Fibroblast of lung (primary cell): Measurements from ENCODE around the gene UBR4. TPM values are rescaled to one million over a fixed set of nuclear protein-coding genes. Genes with fewer than 3 reads are reported as not detected.

ENCODE experiments used
- DNase-seq, 2 donors: peaks; one replicate each; pipeline versions ENCODE4 v3.0.0 to v3.0.0-alpha.2; 2010; ENCODE audit warnings: low read depth in 2 of 2
- H2AFZ ChIP-seq: 2 replicates; pipeline ENCODE4 v1.5.1; 2012; ENCODE audit warnings: low read length, control low read depth, inconsistent platforms
- H3K27ac ChIP-seq: 2 replicates; pipeline ENCODE4 v1.5.1; 2011; ENCODE audit warnings: low read length, control low read depth; ENCODE audit not compliant: insufficient read depth
- H3K27me3 ChIP-seq: 2 replicates; pipeline ENCODE4 v1.5.1; 2011; ENCODE audit warnings: mild to moderate bottlenecking, low read length; ENCODE audit not compliant: control insufficient read depth, insufficient read depth
- H3K36me3 ChIP-seq: 2 replicates; pipeline ENCODE4 v1.5.1; 2011; ENCODE audit warnings: low read length; ENCODE audit not compliant: control insufficient read depth, insufficient read depth
- H3K4me1 ChIP-seq: 2 replicates; pipeline ENCODE4 v1.5.1; 2011; ENCODE audit warnings: low read length; ENCODE audit not compliant: control insufficient read depth, insufficient read depth; ENCODE audit errors: extremely low read depth
- H3K4me2 ChIP-seq: 2 replicates; pipeline ENCODE4 v1.5.1; 2011; ENCODE audit warnings: low read length, control low read depth; ENCODE audit not compliant: insufficient read depth; ENCODE audit errors: extremely low read depth
- H3K4me3 ChIP-seq, 4 experiments: fragments of 200-600 bp in 1 of 4; sonication (generic) in 1 of 4; replicated peaks in 1 of 4; 2 replicates each; pipeline ENCODE4 v1.5.1; 2011 to 2016; ENCODE audit warnings: low read length in 4 of 4, low read depth in 3 of 4, mild to moderate bottlenecking in 3 of 4, control low read depth in 2 of 4, inconsistent platforms in 1 of 4, mixed read lengths in 1 of 4; ENCODE audit not compliant: insufficient read depth in 1 of 4; ENCODE audit errors: control extremely low read depth in 1 of 4
- H3K79me2 ChIP-seq: 2 replicates; pipeline ENCODE4 v1.5.1; 2012; ENCODE audit warnings: mild to moderate bottlenecking, low read length, inconsistent platforms; ENCODE audit not compliant: control insufficient read depth, insufficient read depth
- H3K9ac ChIP-seq: 2 replicates; pipeline ENCODE4 v1.5.1; 2011; ENCODE audit warnings: mild to moderate bottlenecking, low read length, control low read depth; ENCODE audit not compliant: insufficient read depth
- H3K9me3 ChIP-seq: 2 replicates; pipeline ENCODE4 v1.5.1; 2012; ENCODE audit warnings: low read depth, low read length; ENCODE audit not compliant: control insufficient read depth, insufficient read depth
- H4K20me1 ChIP-seq: 2 replicates; pipeline ENCODE4 v1.5.1; 2011; ENCODE audit warnings: low read length; ENCODE audit not compliant: control insufficient read depth, insufficient read depth; ENCODE audit errors: extremely low read depth
- EZH2 ChIP-seq: IDR thresholded peaks from 2 replicates; pipeline ENCODE4 v1.5.1; 2012; ENCODE audit warnings: low read length, control low read depth, mild to moderate bottlenecking; ENCODE audit errors: missing control alignments
- polyA plus RNA-seq, 2 donors: library from polyadenylated mRNA; depleted of rRNA in 1 of 2; stranded (reverse) in 1 of 2; unstranded in 1 of 2; fragments of >200 nt; gene quantifications; 2 replicates each; pipeline ENCODE4 v1.2.1, GENCODE V29; 2011 to 2012; ENCODE audit warnings: missing spikeins in 1 of 2
- total RNA-seq: library from RNA; depleted of rRNA; stranded (reverse); fragments of >200 nt; gene quantifications from 2 replicates; pipeline ENCODE4 v1.2.1, GENCODE V29; 2014
- TF ChIP-seq, protein P1 (sequence below), 2 donors: IDR thresholded peaks in 1 of 2; conservative IDR thresholded peaks in 1 of 2; 1 replicate in 1 of 2; 2 replicates in 1 of 2; pipeline ENCODE4 v1.5.1; 2011 to 2012; ENCODE audit warnings: low read length in 2 of 2, control low read depth in 1 of 2, inconsistent platforms in 1 of 2, low read depth in 1 of 2, mild to moderate bottlenecking in 1 of 2

UBR4 gene
- total and polyA plus RNA-seq, 2 donors (not counting 1 experiment from before 2014, with no cell fraction given) = 32.0 to 164 TPM

DNA sequence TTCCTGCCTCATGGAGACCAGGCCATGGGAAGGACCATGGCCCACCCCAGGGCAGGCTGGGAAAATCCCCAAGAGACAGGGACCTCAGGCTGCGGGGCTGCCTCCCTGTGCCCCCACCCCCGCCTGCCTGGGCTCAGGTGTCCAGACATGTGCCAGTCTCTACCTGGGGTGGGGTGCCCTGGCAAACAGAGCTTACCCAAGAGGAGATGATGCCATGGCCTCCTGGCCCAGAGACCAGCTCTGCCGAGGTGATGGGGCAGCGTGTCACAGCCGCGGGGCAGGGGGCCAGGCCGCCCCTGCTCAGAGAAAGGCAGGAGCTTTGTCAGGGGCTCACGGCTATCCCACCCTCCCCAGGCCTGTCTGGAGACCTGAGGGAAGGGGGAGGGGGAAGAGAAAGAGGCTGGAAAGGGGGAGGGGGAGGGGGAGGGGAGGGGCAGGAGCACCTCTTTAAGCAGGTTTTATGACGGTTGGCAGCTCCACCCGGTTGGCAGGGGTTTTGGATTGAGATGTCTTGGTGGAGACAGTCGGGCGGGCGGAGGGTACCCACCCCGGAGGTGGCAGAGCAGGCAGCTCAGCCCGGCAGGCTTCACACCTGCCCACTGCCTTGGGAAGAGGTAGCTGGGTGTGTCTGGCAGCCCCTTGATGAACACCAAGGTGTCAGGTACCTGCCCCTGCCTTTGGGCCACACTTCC, 152.1 kb downstream of the UBR4 start:
- Histone ChIP-seq H3K9ac (no peak overlapping the region), H2AFZ (no peak overlapping the region), H3K4me2 (no peak overlapping the region), H3K27me3 (peaks cover 10% of the 10 kb centered on the region), H3K4me1 (no peaks in the 10 kb centered on the region), H3K4me3 (no peak overlapping the region), H3K36me3 (no peaks in the 10 kb centered on the region), H4K20me1 (no peaks in the 10 kb centered on the region), H3K79me2 (no peaks in the 10 kb centered on the region), H3K27ac (no peak overlapping the region), H3K9me3 (no peaks in the 10 kb centered on the region)
- no peak for DNase-seq
- no peak for TF ChIP-seq EZH2
- TF ChIP-seq, protein P1, sequence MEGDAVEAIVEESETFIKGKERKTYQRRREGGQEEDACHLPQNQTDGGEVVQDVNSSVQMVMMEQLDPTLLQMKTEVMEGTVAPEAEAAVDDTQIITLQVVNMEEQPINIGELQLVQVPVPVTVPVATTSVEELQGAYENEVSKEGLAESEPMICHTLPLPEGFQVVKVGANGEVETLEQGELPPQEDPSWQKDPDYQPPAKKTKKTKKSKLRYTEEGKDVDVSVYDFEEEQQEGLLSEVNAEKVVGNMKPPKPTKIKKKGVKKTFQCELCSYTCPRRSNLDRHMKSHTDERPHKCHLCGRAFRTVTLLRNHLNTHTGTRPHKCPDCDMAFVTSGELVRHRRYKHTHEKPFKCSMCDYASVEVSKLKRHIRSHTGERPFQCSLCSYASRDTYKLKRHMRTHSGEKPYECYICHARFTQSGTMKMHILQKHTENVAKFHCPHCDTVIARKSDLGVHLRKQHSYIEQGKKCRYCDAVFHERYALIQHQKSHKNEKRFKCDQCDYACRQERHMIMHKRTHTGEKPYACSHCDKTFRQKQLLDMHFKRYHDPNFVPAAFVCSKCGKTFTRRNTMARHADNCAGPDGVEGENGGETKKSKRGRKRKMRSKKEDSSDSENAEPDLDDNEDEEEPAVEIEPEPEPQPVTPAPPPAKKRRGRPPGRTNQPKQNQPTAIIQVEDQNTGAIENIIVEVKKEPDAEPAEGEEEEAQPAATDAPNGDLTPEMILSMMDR (conservative IDR thresholded peaks at IDR 0.05 in 1 of 2, IDR thresholded peaks at IDR 0.05 in 1 of 2; ENCODE audit: low read depth in 1 of 2, low read length in 2 of 2) = no peak

DNA sequence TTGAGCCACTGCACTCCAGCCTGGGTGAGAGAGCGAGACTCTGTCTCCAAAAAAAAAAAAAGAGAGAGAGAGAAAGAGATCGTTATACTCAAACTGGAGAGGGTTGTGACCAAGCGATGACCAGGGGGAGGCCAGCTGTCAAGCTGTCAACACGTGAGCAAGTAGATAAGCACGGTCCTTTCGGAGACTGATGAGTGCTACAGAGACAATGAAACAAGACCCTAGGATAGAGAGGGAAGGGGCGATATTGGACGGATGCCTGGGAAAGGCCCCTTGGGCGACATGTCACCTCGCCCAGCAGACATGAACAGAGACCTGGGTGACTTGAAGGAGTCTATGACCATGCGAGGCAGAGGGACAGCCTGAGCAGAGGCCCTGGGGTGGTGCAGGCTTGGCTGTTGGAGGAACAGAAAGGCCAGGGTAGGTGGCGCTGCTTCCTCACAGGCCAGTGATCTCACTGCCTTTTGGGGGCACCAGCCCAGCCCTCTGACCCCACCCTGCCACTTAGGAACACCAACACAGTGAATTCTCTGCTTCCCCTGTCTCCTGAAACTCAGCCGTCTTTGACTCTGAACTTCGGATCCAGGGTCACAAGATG, 152.8 kb downstream of the UBR4 start:
- no peaks in the 10 kb centered on the region for H3K9me3 ChIP-seq
- no peak overlapping the region for H2AFZ ChIP-seq
- H3K9ac ChIP-seq = no peak overlapping the region
- peaks cover 10% of the 10 kb centered on the region for H3K27me3 ChIP-seq
- no peak overlapping the region for H3K27ac ChIP-seq
- no peaks in the 10 kb centered on the region for H3K4me1 ChIP-seq
- no peaks in the 10 kb centered on the region for H4K20me1 ChIP-seq
- DNase-seq = no peak
- TF ChIP-seq, protein P1 (conservative IDR thresholded peaks at IDR 0.05 in 1 of 2, IDR thresholded peaks at IDR 0.05 in 1 of 2; ENCODE audit: low read depth in 1 of 2, low read length in 2 of 2) = no peak
- H3K4me3 ChIP-seq = no peak overlapping the region
- no peaks in the 10 kb centered on the region for H3K36me3 ChIP-seq
- H3K4me2 ChIP-seq = no peak overlapping the region
- no peaks in the 10 kb centered on the region for H3K79me2 ChIP-seq

DNA sequence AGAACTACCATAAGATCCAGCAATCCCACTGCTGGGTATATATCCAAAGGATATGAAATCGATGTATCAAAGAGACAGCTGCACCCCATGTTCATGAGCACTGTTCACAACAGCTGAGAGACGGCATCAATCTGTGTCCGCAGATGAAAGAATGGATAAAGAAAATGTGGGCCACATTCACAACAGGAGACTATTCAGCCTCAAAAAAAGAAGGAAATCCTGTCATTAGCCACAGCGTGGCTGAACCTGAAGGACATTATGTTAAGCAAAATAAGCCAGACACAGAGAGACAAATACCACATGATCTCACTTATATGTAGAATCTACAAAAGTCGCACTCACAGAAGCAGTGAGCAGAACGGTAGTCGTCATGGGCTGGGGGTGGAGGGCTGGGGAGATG, 154.4 kb downstream of the UBR4 start:
- H3K27ac ChIP-seq = no peak overlapping the region
- peaks cover 10% of the 10 kb centered on the region for H3K27me3 ChIP-seq
- H3K79me2 ChIP-seq = no peaks in the 10 kb centered on the region
- no peak for DNase-seq
- TF ChIP-seq, protein P1 (conservative IDR thresholded peaks at IDR 0.05 in 1 of 2, IDR thresholded peaks at IDR 0.05 in 1 of 2; ENCODE audit: low read depth in 1 of 2, low read length in 2 of 2) = no peak
- no peak for TF ChIP-seq EZH2
- no peak overlapping the region for H3K4me2 ChIP-seq
- no peaks in the 10 kb centered on the region for H3K9me3 ChIP-seq
- H4K20me1 ChIP-seq = no peaks in the 10 kb centered on the region
- H3K4me1 ChIP-seq = no peaks in the 10 kb centered on the region
- no peaks in the 10 kb centered on the region for H3K36me3 ChIP-seq
- H3K4me3 ChIP-seq = no peak overlapping the region
- no peak overlapping the region for H3K9ac ChIP-seq
- no peak overlapping the region for H2AFZ ChIP-seq
